HT-29 (cell line): ENCODE measurements around the gene KATNAL2. TPM values are rescaled to one million over a fixed set of nuclear protein-coding genes. Genes with fewer than 3 reads are reported as not detected.
A peak's percentile ranks its signal among the peaks of the same experiment; 100 is the strongest.

ENCODE experiments used
- DNase-seq: peaks from one replicate; pipeline ENCODE4 v3.0.0-alpha.2; 2015; ENCODE audit warnings: low spot score
- total RNA-seq: library from RNA; depleted of rRNA; stranded (reverse); fragments of >200 nt; shearing (Covaris generic); gene quantifications from 2 replicates; pipeline ENCODE4 v1.2.3, GENCODE V29; 2014; rRNA removed

The KATNAL2 gene
- total RNA-seq = 0.23 TPM in 1 of 2 replicates, not detected in the other

DNA sequence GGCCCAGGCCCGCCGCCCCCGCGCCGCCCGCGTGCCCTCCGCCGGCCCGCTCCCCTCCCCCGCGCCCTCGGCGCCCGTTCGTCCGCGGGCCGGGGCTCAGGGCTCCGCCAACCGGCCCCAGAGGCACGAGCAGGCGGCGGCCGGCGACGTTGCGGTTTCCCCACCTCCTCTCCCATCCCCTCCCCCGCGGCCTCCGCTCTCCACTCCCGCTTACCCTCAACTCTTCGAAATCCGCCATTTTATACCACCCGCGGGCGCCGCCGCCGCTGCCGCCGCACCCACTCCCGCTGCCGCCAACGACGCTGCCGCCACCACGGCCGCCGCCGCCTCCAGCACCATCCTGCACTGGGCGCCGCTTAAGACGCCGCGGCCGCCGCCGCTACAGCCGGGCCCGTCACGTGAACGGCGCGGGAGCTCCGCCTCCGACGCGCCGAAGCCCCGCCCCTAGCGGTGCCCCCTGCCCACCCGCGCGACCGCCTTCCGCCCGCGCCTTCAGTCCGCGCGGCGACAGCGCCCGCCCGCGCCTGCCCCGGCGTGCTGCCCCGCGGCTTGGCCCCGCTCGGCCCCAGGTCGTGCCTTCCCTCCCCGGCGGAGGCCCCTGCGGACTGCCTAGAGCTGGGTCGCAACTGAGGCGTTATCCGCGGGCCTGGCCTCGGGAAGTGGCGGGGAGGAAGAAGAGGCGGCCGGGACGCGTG is at the start of gene KATNAL2, which contains the start of gene PIAS2:
Gene KATNAL2 (plus strand): TSS at position 495 of the 695 bp plus-strand sequence. CDS start 29,271 bp downstream, outside the sequence.
Gene PIAS2 (minus strand): TSS at position 400 of the 695 bp plus-strand sequence. CDS start 162 bp downstream, at position 238.
- DNase-seq = peak; percentile 48

DNA sequence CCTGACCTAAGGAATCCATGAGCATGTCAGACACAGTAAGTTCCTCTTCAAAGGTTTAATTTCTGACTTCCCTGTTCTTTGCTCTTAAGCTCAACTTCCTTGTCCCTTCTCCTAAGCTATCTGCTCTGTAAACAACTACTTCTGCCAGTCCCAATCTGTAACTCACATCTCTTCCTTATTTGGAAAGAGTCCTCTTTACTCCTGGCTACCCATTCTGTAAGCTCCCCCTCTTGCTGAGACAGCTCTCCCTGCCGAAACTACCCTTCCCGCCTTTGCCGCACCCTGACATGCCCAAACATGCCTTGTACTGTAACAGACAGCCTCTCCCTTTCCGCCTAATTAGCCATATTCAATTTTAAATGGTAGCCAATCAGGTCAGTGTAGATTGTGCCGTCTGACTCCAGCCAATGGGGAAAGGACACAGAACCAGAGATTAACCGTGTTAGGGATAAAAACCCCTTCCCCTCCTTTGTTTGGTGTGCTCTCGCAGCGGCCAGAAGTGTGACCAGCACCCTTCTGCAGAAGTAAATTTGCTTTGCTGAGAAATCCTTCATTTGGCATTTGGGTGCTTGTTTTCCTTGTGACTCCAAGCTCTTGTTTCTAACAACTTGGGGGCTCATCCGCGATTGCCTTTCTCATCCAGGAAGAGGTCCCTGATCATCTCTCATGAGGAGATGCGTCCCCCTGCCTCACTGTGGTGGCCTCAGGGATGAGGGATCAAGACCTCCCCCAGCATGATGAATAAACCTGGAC is 49.1 kb upstream of the KATNAL2 start:
- no peak for DNase-seq

DNA sequence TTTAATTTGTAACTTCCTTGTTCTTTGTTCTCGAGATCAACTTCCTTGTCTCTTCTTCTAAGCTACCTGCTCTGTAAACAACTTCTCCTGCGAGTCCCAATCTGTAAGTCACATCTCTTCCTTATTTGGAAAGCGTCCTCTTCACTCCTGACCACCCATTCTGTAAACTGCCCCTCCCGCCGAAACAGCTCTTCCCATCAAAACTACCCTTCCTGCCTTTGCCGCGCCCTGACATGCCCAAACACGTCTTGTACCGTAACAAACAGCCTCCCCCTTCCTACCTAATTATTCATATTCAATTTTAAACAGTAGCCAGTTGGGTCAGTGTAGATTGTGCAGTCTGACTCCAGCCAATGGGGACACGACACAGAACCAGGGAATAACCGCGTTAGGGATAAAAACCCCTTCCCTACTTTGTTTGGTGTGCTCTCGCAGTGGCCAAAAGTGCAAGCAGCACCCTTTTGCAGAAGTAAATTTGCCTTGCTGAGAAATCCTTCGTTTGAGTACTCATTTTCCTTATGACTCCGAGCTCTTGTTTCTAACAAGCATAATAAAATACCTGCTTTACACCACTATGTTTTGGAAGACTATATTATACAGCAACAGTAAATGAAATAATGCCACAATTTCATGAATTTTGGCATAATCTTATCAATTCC is 39.9 kb upstream of the KATNAL2 start:
- DNase-seq = peak; percentile 38

DNA sequence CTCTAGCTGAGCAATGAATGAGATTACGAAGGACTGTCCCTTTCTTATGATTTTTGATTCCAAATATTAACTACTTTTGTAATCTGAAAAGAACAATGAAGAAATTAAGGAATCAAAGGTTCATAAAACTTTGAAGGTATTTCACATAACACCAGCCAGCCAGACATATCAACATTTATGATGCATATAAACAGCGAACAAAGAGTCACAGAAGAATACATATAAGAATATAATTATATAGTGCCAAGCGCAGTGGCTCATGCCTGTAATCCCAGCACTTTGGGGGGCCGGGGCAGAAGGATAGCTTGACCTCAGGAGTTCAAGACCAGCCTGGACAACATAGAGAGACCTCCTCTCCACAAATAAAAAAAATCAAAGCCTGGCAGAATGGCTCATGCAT is 34.2 kb upstream of the KATNAL2 start:
- no peak for DNase-seq

GRCh38 chr18:46886893-46887292 is 30.5 kb upstream of the KATNAL2 start:
- DNase-seq = no peak

GRCh38 chr18:46888965-46889364 is 28.4 kb upstream of the KATNAL2 start:
- no peak for DNase-seq

DNA sequence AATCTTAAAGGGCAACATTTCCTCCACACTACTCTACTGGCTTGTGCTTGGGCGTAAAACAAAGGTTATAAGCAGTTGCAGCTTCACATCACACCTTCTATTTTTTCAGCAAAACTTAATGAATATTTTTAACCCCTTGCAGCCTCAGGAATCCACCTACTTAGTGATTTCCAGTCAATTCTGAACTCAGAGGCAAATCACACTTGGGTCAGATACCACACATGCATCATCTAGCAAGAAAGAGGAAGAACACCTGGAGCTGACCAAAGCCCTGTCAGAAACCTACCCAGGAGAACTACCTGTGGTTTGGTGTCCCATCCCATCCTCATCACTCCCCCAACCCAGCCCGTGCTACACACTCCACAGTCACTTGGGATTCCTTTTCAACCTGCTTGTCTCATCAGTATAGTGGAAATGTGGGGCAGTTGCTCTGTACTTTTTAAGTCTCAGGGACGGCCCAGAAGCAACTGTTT is 25.6 kb upstream of the KATNAL2 start:
- no peak for DNase-seq

DNA sequence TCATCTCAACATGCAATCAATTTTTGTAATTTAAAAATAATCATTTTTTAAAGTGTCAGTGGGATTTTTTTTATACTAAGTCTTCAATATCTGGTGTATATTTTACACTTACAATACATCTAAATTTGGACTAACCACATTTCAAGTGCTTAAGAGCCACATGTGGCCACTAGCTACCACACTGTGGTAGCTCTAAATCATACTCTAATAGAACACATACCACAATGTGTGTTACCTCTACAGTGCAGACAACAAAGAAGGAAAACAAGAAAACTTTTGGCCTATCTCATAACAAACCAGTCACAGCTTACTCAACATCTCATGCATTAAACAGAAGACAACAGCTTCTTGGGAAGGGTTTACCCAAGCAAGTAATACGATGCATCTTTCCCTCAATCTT is 24.6 kb upstream of the KATNAL2 start:
- no peak for DNase-seq

DNA sequence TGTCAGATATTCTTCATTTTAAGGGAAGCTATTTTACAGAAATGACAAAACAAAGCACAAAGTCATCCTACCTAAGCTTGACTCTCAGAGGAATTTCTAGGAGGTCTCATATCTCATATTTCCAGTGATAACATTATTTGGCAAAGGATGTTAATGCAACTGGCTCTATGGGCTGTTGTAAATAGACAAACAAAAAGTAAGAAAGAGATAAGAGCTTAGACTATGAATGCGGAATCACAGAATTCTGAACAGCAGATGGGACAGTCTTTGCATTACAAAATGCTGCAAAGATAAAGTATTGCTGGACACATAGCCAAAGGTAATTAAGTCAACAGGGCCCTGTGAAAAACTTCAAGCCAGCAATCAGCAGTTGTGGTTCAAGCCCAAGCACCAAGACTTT is 24.0 kb upstream of the KATNAL2 start:
- no peak for DNase-seq

- no peak for DNase-seq
These were observed 23.3 kb upstream of the KATNAL2 start for GRCh38 chr18:46894124-46894523.

- no peak for DNase-seq
These were observed 18.0 kb upstream of the KATNAL2 start for GRCh38 chr18:46899274-46899948.

GRCh38 chr18:46903406-46903805 is 14.0 kb upstream of the KATNAL2 start:
- no peak for DNase-seq

DNA sequence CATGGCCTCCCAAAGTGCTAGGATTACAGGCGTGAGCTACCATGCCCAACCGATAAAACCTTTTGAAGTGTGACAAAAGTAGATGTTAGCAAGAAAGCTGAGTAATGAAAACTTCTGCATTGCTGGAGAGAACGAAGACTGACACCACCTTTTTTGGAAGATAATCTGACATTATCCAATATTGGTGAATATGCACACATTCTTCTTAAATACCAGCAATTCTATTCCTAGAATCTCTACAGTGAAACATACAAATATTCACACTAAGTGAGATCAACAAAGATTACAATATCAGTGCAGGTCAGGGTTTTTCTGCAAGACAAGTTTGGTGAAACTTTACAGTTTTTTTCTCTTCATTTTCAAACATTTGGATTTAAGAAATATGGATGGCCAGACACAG is 7.9 kb upstream of the KATNAL2 start:
- DNase-seq = no peak

- DNase-seq = no peak
These were observed 6.5 kb upstream of the KATNAL2 start for GRCh38 chr18:46910856-46911255.

DNA sequence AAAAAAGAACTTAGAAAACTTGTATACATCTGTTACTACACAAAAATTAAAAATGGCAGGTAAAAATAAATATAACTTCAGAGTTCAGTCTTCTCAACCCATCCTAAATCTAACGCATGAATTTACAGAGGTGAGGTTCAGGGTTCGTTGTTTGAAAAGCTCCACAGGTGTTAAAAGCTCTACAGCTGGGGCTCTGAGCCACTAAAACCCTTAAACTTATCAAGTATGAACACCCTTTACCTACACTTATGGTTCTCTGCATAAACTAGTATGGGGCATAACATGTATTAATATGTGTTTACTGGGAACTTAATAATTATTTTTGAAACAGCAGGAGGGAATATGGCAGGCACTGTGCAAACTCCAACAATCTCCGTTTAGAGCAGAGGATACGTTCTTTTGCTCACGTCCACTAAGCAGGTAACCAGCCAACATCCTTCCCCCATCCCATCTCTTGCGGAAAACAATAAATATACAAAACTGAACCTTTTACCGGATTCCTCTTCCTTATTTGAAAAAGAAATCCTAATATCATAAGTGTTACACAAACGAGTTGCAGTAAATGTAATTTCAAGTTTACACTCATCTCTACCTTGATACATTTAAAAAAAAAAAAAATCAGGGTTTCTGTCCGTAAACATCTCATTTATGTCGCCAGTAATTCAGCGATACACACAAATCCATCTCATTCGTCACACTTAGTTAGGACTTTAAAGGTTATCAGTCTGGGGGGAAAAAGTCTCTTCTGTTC is 1.4 kb upstream of the KATNAL2 start:
- DNase-seq = peak; percentile 4

- DNase-seq = peak; percentile 21
These were observed 773 bp upstream of the KATNAL2 start for GRCh38 chr18:46916551-46917107.

DNA sequence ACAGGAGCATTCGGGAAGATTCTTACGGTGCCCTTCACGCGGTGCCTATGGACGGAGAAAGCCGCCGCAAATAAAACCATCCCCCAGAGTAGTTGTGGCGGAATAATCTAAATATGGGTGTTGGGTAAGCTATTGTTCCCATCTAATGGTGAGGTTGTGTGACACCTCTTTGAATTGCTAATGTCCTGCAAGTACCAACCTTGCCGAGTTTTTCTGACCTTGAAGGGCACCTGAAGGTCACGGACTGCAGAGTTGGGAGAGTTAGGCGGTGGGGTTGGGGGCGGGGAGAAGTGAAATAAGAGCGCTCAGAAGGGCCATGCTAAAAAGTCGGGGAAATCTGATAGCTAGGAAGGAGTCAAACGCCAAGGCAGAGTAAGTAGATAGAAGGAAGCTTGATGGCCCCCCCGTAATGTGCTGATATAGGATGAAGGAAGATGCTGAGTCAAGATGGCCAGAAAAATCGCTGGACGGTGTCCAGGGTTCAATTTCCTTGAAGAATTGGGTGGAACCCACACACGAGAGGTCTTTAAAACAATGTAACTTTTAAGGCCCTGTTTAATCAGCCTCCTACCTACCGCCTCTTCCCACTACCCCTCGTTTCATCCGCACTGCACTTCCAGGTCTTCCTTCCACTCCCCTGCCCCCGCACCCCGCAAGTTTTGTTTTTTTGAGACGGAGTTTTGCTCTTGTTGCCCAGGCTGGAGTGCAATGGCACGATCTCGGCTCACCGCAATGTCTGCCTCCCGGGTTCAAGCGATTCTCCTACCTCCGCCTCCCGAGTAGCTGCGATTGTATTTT is 600 bp downstream of the KATNAL2 start:
- peak; percentile 1 for DNase-seq

DNA sequence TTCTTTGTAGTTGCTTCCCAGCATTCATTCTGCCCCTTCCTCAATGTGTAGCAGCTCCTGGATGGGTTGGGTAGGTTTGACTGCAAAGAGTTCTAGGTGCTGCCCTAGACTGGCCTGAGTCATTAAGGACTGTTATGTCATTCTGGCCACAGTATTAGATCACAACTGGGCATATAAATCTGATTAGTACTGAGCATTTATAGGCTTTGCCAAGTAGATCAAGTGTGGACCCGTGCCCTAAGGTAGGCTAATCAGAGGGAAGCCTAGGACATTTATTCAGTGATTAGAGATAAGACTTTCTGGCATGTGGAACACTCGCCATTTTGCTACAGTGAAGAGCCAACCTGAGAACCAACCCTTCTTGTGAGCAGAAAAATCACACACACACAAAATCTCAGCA is 2.7 kb downstream of the KATNAL2 start:
- no peak for DNase-seq

GRCh38 chr18:46920653-46921052 is 3.3 kb downstream of the KATNAL2 start:
- DNase-seq = no peak
